GM06990 (cell line): Measurements from ENCODE around the gene KRTAP3-2.

Experiments
- DNase-seq: peaks from one replicate; pipeline ENCODE4 v3.0.0-alpha.2; 2011; ENCODE audit not compliant: insufficient read length; ENCODE audit errors: extremely low read depth
- H3K27me3 ChIP-seq: replicated peaks from 2 replicates; pipeline ENCODE4 v1.6.0; 2011; ENCODE audit warnings: low read length; ENCODE audit not compliant: control insufficient read depth, insufficient read depth
- H3K36me3 ChIP-seq: 2 replicates; pipeline ENCODE4 v1.5.1; 2011; ENCODE audit warnings: low read length; ENCODE audit not compliant: control insufficient read depth, insufficient read depth
- H3K4me3 ChIP-seq: replicated peaks from 2 replicates; pipeline ENCODE4 v1.5.1; 2011; ENCODE audit warnings: low read depth, mild to moderate bottlenecking, control low read depth, low read length
- CTCF ChIP-seq: IDR thresholded peaks from 2 replicates; pipeline ENCODE4 v1.5.1; 2011; ENCODE audit warnings: low read length, control low read depth, mild to moderate bottlenecking, inconsistent platforms; ENCODE audit not compliant: insufficient read depth, poor library complexity, severe bottlenecking

Gene KRTAP3-2

GRCh38 chr17:40956401-40957254 is 43.1 kb downstream of the KRTAP3-2 start:
- DNase-seq, result no peak
- no peak for TF ChIP-seq CTCF
- H3K27me3 ChIP-seq, result no peaks in the 10 kb centered on the region
- H3K36me3 ChIP-seq, result no peaks in the 10 kb centered on the region
- no peak overlapping the region for H3K4me3 ChIP-seq

DNA sequence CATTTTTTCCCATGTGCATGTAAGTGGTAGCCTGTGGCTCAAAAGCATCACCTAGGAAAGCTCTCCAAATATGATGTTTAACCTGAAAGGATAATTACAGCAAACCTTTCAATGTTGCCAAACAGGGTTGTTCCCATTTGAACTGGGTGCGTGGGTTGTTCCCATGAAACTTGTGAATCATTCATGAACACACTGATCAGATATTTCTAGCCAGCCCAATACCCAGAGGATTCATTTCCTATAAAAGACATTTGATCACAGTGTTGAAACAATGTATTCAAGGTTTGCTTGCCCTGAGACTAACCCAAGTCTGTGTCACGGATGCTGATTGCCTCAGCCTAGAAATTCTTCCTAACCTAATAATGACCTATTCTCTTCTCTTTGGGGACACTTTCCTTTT is 45.8 kb downstream of the KRTAP3-2 start:
- H3K4me3 ChIP-seq, result no peak overlapping the region
- no peaks in the 10 kb centered on the region for H3K27me3 ChIP-seq
- no peak for DNase-seq
- no peak for TF ChIP-seq CTCF
- H3K36me3 ChIP-seq, result no peaks in the 10 kb centered on the region

DNA sequence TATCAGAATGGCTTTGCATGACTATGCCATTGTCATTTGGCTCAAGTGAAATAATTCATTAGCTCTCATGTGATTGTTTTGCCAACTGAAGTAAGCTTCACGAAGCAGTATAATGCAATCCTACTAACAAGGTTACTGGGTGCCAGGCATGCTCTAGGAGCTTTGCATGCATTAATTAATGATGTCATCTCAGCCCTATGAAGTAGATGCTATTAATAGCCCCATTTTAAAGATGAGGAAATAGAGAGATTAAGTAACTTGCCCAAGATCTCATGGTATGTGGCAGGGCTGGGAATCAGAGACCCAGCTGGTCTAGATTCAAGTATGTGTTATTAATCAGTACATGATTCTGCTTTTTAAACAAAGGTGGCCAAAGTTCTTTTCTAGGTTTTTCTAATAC is 47.0 kb downstream of the KRTAP3-2 start:
- Histone ChIP-seq H3K36me3 (no peaks in the 10 kb centered on the region), H3K27me3 (no peaks in the 10 kb centered on the region), H3K4me3 (no peak overlapping the region)
- no peak for TF ChIP-seq CTCF
- DNase-seq, result no peak

GRCh38 chr17:40952154-40952553 is 47.6 kb downstream of the KRTAP3-2 start:
- no peaks in the 10 kb centered on the region for H3K27me3 ChIP-seq
- no peak overlapping the region for H3K4me3 ChIP-seq
- no peaks in the 10 kb centered on the region for H3K36me3 ChIP-seq
- TF ChIP-seq CTCF, result no peak
- DNase-seq, result no peak

GRCh38 chr17:40951011-40951622 is 48.6 kb downstream of the KRTAP3-2 start:
- no peak for DNase-seq
- Histone ChIP-seq H3K4me3 (no peak overlapping the region), H3K27me3 (no peaks in the 10 kb centered on the region), H3K36me3 (no peaks in the 10 kb centered on the region)
- no peak for TF ChIP-seq CTCF
